KMS-11 (cell line): ENCODE measurements around the gene TPRX2.

Experiments used
- H2AFZ ChIP-seq: fragments of 200-600 bp; sonication (generic); 2 replicates; pipeline ENCODE4 v1.6.1; 2016; ENCODE audit warnings: antibody characterized with exemption, mixed run types, low read depth
- H3K27ac ChIP-seq: fragments of 200-600 bp; sonication (generic); 2 replicates; pipeline ENCODE4 v1.6.1; 2016; ENCODE audit warnings: mild to moderate bottlenecking, mixed run types
- H3K27me3 ChIP-seq: fragments of 200-600 bp; sonication (generic); 2 replicates; pipeline ENCODE4 v1.6.1; 2017; ENCODE audit warnings: mild to moderate bottlenecking, low read depth, mixed run types, moderate library complexity; ENCODE audit not compliant: insufficient read depth
- H3K36me3 ChIP-seq: fragments of 200-600 bp; sonication (generic); 2 replicates; pipeline ENCODE4 v1.6.1; 2017; ENCODE audit warnings: mild to moderate bottlenecking, mixed run types; ENCODE audit not compliant: insufficient read depth
- H3K4me1 ChIP-seq: fragments of 200-600 bp; sonication (generic); 2 replicates; pipeline ENCODE4 v1.6.1; 2016; ENCODE audit warnings: mild to moderate bottlenecking, low read depth, mixed run types; ENCODE audit not compliant: poor library complexity, severe bottlenecking
- H3K4me2 ChIP-seq: fragments of 200-600 bp; sonication (generic); 2 replicates; pipeline ENCODE4 v1.7.0; 2016; ENCODE audit warnings: mild to moderate bottlenecking, mixed run types
- H3K4me3 ChIP-seq: fragments of 200-600 bp; sonication (generic); IDR thresholded peaks from 2 replicates; pipeline ENCODE4 v1.6.1; 2017; ENCODE audit warnings: low read depth, low read length, mixed read lengths; ENCODE audit not compliant: insufficient read depth
- H3K79me2 ChIP-seq: fragments of 200-600 bp; sonication (generic); 2 replicates; pipeline ENCODE4 v1.6.1; 2016; ENCODE audit warnings: low read depth, mixed run types; ENCODE audit not compliant: insufficient read depth
- H3K9ac ChIP-seq: fragments of 200-600 bp; sonication (generic); 2 replicates; pipeline ENCODE4 v1.6.1; 2016; ENCODE audit warnings: mild to moderate bottlenecking, mixed run types
- H4K20me1 ChIP-seq: fragments of 200-600 bp; sonication (generic); 2 replicates; pipeline ENCODE4 v1.6.1; 2016; ENCODE audit warnings: mild to moderate bottlenecking, mixed run types; ENCODE audit not compliant: insufficient read depth
- CTCF ChIP-seq: fragments of 200-600 bp; sonication (generic); conservative IDR thresholded peaks from 2 replicates; pipeline ENCODE4 v1.6.1; 2017; ENCODE audit warnings: low read depth, mild to moderate bottlenecking, antibody characterized with exemption, low read length, moderate library complexity, mixed read lengths

TPRX2 gene

GRCh38 chr19:47881757-47882156, 22.7 kb downstream of the TPRX2 start:
- no peaks in the 10 kb centered on the region for H3K36me3 ChIP-seq
- no peak overlapping the region for H3K27ac ChIP-seq
- no peak overlapping the region for H3K9ac ChIP-seq
- H3K27me3 ChIP-seq = peaks cover 41% of the 10 kb centered on the region
- H4K20me1 ChIP-seq = no peaks in the 10 kb centered on the region
- H3K4me3 ChIP-seq = no peak overlapping the region
- TF ChIP-seq CTCF = no peak
- no peaks in the 10 kb centered on the region for H3K79me2 ChIP-seq
- H3K4me2 ChIP-seq = no peak overlapping the region
- no peak overlapping the region for H2AFZ ChIP-seq
- no peaks in the 10 kb centered on the region for H3K4me1 ChIP-seq

DNA sequence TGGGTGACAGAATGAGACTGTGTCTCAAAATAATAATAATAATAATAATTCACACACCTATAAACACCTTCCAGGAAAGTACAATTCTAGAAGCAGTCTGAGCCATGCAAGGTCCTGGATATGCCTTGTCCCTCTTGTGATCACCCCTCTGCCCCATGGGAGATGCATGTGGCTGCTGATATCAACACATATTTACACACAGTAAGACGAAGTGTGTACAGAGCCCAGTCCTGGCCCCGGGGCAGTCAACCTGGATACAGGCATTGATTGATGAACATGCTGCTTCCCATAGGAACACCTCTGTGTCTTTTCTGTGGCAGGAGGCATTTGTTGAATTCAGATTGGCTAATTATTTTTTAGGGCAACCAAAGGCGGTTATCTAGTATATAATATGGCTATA, 23.9 kb downstream of the TPRX2 start:
- Histone ChIP-seq H3K79me2 (no peaks in the 10 kb centered on the region), H3K4me2 (no peak overlapping the region), H3K36me3 (no peaks in the 10 kb centered on the region), H3K27ac (no peak overlapping the region), H3K9ac (no peak overlapping the region), H4K20me1 (no peaks in the 10 kb centered on the region), H2AFZ (no peak overlapping the region), H3K4me3 (no peak overlapping the region), H3K4me1 (no peaks in the 10 kb centered on the region), H3K27me3 (peaks cover 43% of the 10 kb centered on the region)
- TF ChIP-seq CTCF = no peak

DNA sequence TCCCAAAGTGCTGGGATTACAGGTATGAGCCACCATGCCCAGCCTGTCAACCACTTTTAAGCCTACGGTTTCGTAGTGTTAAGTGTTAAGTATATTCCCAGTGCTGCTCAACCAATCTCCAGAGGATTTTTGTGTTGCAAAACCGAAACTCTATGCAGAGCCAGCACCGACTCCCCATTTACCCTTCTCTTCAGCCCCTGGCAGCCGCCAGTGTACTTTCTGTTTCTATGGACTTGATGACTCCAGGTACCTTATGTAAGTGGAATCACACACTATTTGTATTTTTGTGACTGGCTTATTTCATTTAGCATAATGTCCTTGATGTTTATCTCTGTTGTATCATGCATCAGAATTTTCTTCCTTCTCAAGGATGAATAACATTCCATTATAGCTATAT, 26.0 kb downstream of the TPRX2 start:
- no peak for TF ChIP-seq CTCF
- H3K4me3 ChIP-seq = no peak overlapping the region
- no peaks in the 10 kb centered on the region for H3K79me2 ChIP-seq
- H3K9ac ChIP-seq = no peak overlapping the region
- H3K27ac ChIP-seq = no peak overlapping the region
- no peak overlapping the region for H3K4me2 ChIP-seq
- no peaks in the 10 kb centered on the region for H3K36me3 ChIP-seq
- H3K4me1 ChIP-seq = no peaks in the 10 kb centered on the region
- no peaks in the 10 kb centered on the region for H4K20me1 ChIP-seq
- H3K27me3 ChIP-seq = peaks cover 52% of the 10 kb centered on the region
- H2AFZ ChIP-seq = no peak overlapping the region

- H4K20me1 ChIP-seq = no peaks in the 10 kb centered on the region
- no peak within 1 kb of the TSS for H2AFZ ChIP-seq
- no peaks in the 10 kb centered on the region for H3K36me3 ChIP-seq
- no peak within 1 kb of the TSS for H3K9ac ChIP-seq
- H3K4me3 ChIP-seq = no peak within 1 kb of the TSS
- no peak for TF ChIP-seq CTCF
- peaks cover 59% of the 10 kb centered on the region for H3K27me3 ChIP-seq
- H3K27ac ChIP-seq = no peak within 1 kb of the TSS
- no peaks in the 10 kb centered on the region for H3K4me1 ChIP-seq
- no peak within 1 kb of the TSS for H3K4me2 ChIP-seq
- no peaks in the 10 kb centered on the region for H3K79me2 ChIP-seq
These were observed 27.1 kb downstream of the TPRX2 start, which contains the start of gene SULT2A1 for GRCh38 chr19:47886010-47886559. Gene SULT2A1 (minus strand): TSS chr19:47886315. CDS start chr19:47886257, 58 bp downstream.
